K562 (cell line): ENCODE measurements around the gene ZNF521.

Experiments
- HDGF ChIP-seq: fragments of 450-650 bp; IDR thresholded peaks from 2 replicates; pipeline ENCODE4 v1.6.1; 2016
- MED1 ChIP-seq: sonication (generic); formaldehyde crosslinking; IDR thresholded peaks from 2 replicates; pipeline ENCODE4 v1.8.1; 2023; ENCODE audit warnings: missing genetic modification reagents, borderline replicate concordance
- SP2 ChIP-seq: IDR thresholded peaks from 2 replicates; pipeline ENCODE4 v1.6.1; 2011; ENCODE audit warnings: mild to moderate bottlenecking, low read depth, low read length, moderate library complexity; ENCODE audit not compliant: poor library complexity, severe bottlenecking; ENCODE audit errors: extremely low read depth
- TEAD2 ChIP-seq: fragments of 450-650 bp; IDR thresholded peaks from 2 replicates; pipeline ENCODE4 v1.6.1; 2016; ENCODE audit warnings: missing genetic modification characterization, control low read depth, missing compliant biosample characterization
- TF ChIP-seq, protein P1 (sequence below): sonication (generic); formaldehyde crosslinking; IDR thresholded peaks from 2 replicates; pipeline ENCODE4 v1.8.1; 2023; ENCODE audit warnings: mild to moderate bottlenecking, missing genetic modification reagents, moderate library complexity

GRCh38 chr18:25187521-25188192 lies 164.3 kb downstream of the ZNF521 start:
- no peak for TF ChIP-seq MED1 (CRISPR knock-in tag)
- no peak for TF ChIP-seq HDGF
- TF ChIP-seq SP2: no peak
- TF ChIP-seq, protein P1, sequence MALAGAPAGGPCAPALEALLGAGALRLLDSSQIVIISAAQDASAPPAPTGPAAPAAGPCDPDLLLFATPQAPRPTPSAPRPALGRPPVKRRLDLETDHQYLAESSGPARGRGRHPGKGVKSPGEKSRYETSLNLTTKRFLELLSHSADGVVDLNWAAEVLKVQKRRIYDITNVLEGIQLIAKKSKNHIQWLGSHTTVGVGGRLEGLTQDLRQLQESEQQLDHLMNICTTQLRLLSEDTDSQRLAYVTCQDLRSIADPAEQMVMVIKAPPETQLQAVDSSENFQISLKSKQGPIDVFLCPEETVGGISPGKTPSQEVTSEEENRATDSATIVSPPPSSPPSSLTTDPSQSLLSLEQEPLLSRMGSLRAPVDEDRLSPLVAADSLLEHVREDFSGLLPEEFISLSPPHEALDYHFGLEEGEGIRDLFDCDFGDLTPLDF (CRISPR knock-in tag): no peak
- TF ChIP-seq TEAD2 (tag): no peak
